Measurements from ENCODE around the gene FHIT.

Gene FHIT

GRCh38 chr3:60262546-60262945 lies 988.7 kb downstream of the FHIT start:
- no peak for DNase-seq (ENCODE audit: low read depth in 2 of 2, low spot score in 1 of 2)

GRCh38 chr3:60260546-60260945 lies 990.7 kb downstream of the FHIT start:
- DNase-seq (ENCODE audit: low read depth in 2 of 2, low spot score in 1 of 2), result no peak

- DNase-seq (ENCODE audit: low read depth in 2 of 2, low spot score in 1 of 2), result no peak
Observed at GRCh38 chr3:60250810-60251209, 1000.4 kb downstream of the FHIT start.

- DNase-seq (ENCODE audit: low read depth in 2 of 2, low spot score in 1 of 2), result no peak
Observed at GRCh38 chr3:60250206-60250605, 1001.0 kb downstream of the FHIT start.

GRCh38 chr3:60246361-60246760 lies 1004.9 kb downstream of the FHIT start:
- DNase-seq (ENCODE audit: low read depth in 2 of 2, low spot score in 1 of 2), result no peak

GRCh38 chr3:60243456-60243855 lies 1007.8 kb downstream of the FHIT start:
- DNase-seq (ENCODE audit: low read depth in 2 of 2, low spot score in 1 of 2), result no peak

GRCh38 chr3:60240492-60240891 lies 1010.8 kb downstream of the FHIT start:
- no peak for DNase-seq (ENCODE audit: low read depth in 2 of 2, low spot score in 1 of 2)

- DNase-seq (ENCODE audit: low read depth in 2 of 2, low spot score in 1 of 2), result no peak
Observed at GRCh38 chr3:60238550-60238949, 1012.7 kb downstream of the FHIT start.

GRCh38 chr3:60229502-60229901 lies 1021.8 kb downstream of the FHIT start:
- no peak for DNase-seq (ENCODE audit: low read depth in 2 of 2, low spot score in 1 of 2)

GRCh38 chr3:60228823-60229222 lies 1022.4 kb downstream of the FHIT start:
- no peak for DNase-seq (ENCODE audit: low read depth in 2 of 2, low spot score in 1 of 2)

- DNase-seq (ENCODE audit: low read depth in 2 of 2, low spot score in 1 of 2), result no peak
Observed at GRCh38 chr3:60226912-60227311, 1024.3 kb downstream of the FHIT start.

GRCh38 chr3:60225848-60226247 lies 1025.4 kb downstream of the FHIT start:
- no peak for DNase-seq (ENCODE audit: low read depth in 2 of 2, low spot score in 1 of 2)

GRCh38 chr3:60220768-60221167 lies 1030.5 kb downstream of the FHIT start:
- DNase-seq (ENCODE audit: low read depth in 2 of 2, low spot score in 1 of 2), result no peak

GRCh38 chr3:60219501-60219900 lies 1031.8 kb downstream of the FHIT start:
- DNase-seq (ENCODE audit: low read depth in 2 of 2, low spot score in 1 of 2), result no peak

GRCh38 chr3:60217156-60217911 lies 1033.9 kb downstream of the FHIT start:
- no peak for DNase-seq (ENCODE audit: low read depth in 2 of 2, low spot score in 1 of 2)

GRCh38 chr3:60216462-60217075 lies 1034.7 kb downstream of the FHIT start:
- DNase-seq (ENCODE audit: low read depth in 2 of 2, low spot score in 1 of 2), result no peak

GRCh38 chr3:60215946-60216345 lies 1035.3 kb downstream of the FHIT start:
- DNase-seq (ENCODE audit: low read depth in 2 of 2, low spot score in 1 of 2), result no peak

- no peak for DNase-seq (ENCODE audit: low read depth in 2 of 2, low spot score in 1 of 2)
Observed at GRCh38 chr3:60207905-60208304, 1043.3 kb downstream of the FHIT start.

- DNase-seq (ENCODE audit: low read depth in 2 of 2, low spot score in 1 of 2), result no peak
Observed at GRCh38 chr3:60206206-60206605, 1045.0 kb downstream of the FHIT start.

- DNase-seq (ENCODE audit: low read depth in 2 of 2, low spot score in 1 of 2), result no peak
Observed at GRCh38 chr3:60202052-60202726, 1049.1 kb downstream of the FHIT start.

- no peak for DNase-seq (ENCODE audit: low read depth in 2 of 2, low spot score in 1 of 2)
Observed at GRCh38 chr3:60199306-60199705, 1051.9 kb downstream of the FHIT start.

- no peak for DNase-seq (ENCODE audit: low read depth in 2 of 2, low spot score in 1 of 2)
Observed at GRCh38 chr3:60198179-60198720, 1053.0 kb downstream of the FHIT start.

Data from stimulated activated CD8-positive, alpha-beta memory T cell treated with anti-CD3 and anti-CD28 coated beads, Interleukin-4, amount 100 ng/mL, for 1 hour (primary cell).